ENCODE results near the gene SNRNP70. TPM values are rescaled to one million over a fixed set of nuclear protein-coding genes. Genes with fewer than 3 reads are reported as not detected.

SNRNP70 gene
- total and polyA plus RNA-seq, 3 donors from 2014 or later = 184 to 484 (median 422) TPM

- H3K27ac ChIP-seq = no peak overlapping the region
- intact Hi-C loops (cut with DNase I; ENCODE audit: low total_unique reads) = no loop called here
These were observed 50.4 kb downstream of the SNRNP70 start for GRCh38 chr19:49135686-49136085.

GRCh38 chr19:49136771-49137171, 51.5 kb downstream of the SNRNP70 start:
- DNase-seq = no peak
- WGBS, 2 donors = 84 to 91% methylated on average over 5 to 10 of the region's 10 CpGs
- intact Hi-C loops (cut with DNase I; ENCODE audit: low total_unique reads) = no loop called here
- Histone ChIP-seq H3K27me3 (no peaks in the 10 kb centered on the region), H3K27ac (no peak overlapping the region), H3K4me3 (no peak overlapping the region), H3K4me1 (peaks cover 3% of the 10 kb centered on the region), H3K36me3 (ENCODE audit: low read depth, missing control alignments) (no peaks in the 10 kb centered on the region), H3K9me3 (no peaks in the 10 kb centered on the region)
- no peak for TF ChIP-seq POLR2A (IDR thresholded peaks at IDR 0.05)
- TF ChIP-seq CTCF (IDR thresholded peaks at IDR 0.05) = no peak

More at GRCh38 chr19:49135686-49136085, 50.4 kb downstream of the SNRNP70 start:
- Histone ChIP-seq H3K36me3 (ENCODE audit: low read depth, missing control alignments) (no peaks in the 10 kb centered on the region), H3K4me1 (peaks cover 3% of the 10 kb centered on the region), H3K27me3 (no peaks in the 10 kb centered on the region), H3K9me3 (no peaks in the 10 kb centered on the region), H3K4me3 (no peak overlapping the region)
- 85 to 97% methylated on average over 4 to 5 of the region's 5 CpGs for WGBS, 2 donors
- TF ChIP-seq CTCF (IDR thresholded peaks at IDR 0.05) (no peak), POLR2A (IDR thresholded peaks at IDR 0.05) (no peak)
- no peak for DNase-seq

- Histone ChIP-seq H3K36me3 (ENCODE audit: low read depth, missing control alignments) (no peaks in the 10 kb centered on the region), H3K27ac (no peak overlapping the region), H3K9me3 (no peaks in the 10 kb centered on the region), H3K4me3 (no peak overlapping the region), H3K4me1 (peaks cover 6% of the 10 kb centered on the region), H3K27me3 (no peaks in the 10 kb centered on the region)
- WGBS, 2 donors = 84 to 86% methylated on average over 7 of the region's 7 CpGs
- no peak for DNase-seq
- no peak for TF ChIP-seq CTCF (IDR thresholded peaks at IDR 0.05)
- intact Hi-C loops (cut with DNase I; ENCODE audit: low total_unique reads) = loop anchor here (10.0 kb wide), 1 partner anchor 46 kb away; no protein-coding TSS in a partner anchor
These were observed 55.7 kb downstream of the SNRNP70 start for GRCh38 chr19:49140951-49141350.

- Histone ChIP-seq H3K9me3 (no peaks in the 10 kb centered on the region), H3K36me3 (ENCODE audit: low read depth, missing control alignments) (no peaks in the 10 kb centered on the region), H3K27ac (no peak overlapping the region), H3K4me3 (no peak overlapping the region), H3K4me1 (peaks cover 9% of the 10 kb centered on the region), H3K27me3 (no peaks in the 10 kb centered on the region)
- no peak for DNase-seq
- TF ChIP-seq POLR2A (IDR thresholded peaks at IDR 0.05) (no peak), CTCF (IDR thresholded peaks at IDR 0.05) (no peak)
- intact Hi-C loops (cut with DNase I; ENCODE audit: low total_unique reads) = loop anchor here (10.0 kb wide), 1 partner anchor 47 kb away; no protein-coding TSS in a partner anchor
- WGBS, 2 donors = 71 to 83% methylated on average over 6 of the region's 6 CpGs
These were observed 56.1 kb downstream of the SNRNP70 start for GRCh38 chr19:49141352-49141751.

GRCh38 chr19:49142866-49143335, 57.6 kb downstream of the SNRNP70 start:
- intact Hi-C loops (cut with DNase I; ENCODE audit: low total_unique reads) = loop anchor here (10.0 kb wide), 1 partner anchor 48 kb away; no protein-coding TSS in a partner anchor
- H3K27me3 ChIP-seq = no peaks in the 10 kb centered on the region
- no peak for TF ChIP-seq POLR2A (IDR thresholded peaks at IDR 0.05)
- no peak for TF ChIP-seq CTCF (IDR thresholded peaks at IDR 0.05)
- no peak overlapping the region for H3K27ac ChIP-seq
- no peaks in the 10 kb centered on the region for H3K36me3 ChIP-seq (ENCODE audit: low read depth, missing control alignments)
- peaks cover 9% of the 10 kb centered on the region for H3K4me1 ChIP-seq
- no peaks in the 10 kb centered on the region for H3K9me3 ChIP-seq
- peak overlapping the region; percentile 31 to 41 for H3K4me3 ChIP-seq
- WGBS, 2 donors = 2% methylated on average over 21 of the region's 21 CpGs
- peak; percentile 94 for DNase-seq
